ENCODE measurements around the gene WDR46.

DNA sequence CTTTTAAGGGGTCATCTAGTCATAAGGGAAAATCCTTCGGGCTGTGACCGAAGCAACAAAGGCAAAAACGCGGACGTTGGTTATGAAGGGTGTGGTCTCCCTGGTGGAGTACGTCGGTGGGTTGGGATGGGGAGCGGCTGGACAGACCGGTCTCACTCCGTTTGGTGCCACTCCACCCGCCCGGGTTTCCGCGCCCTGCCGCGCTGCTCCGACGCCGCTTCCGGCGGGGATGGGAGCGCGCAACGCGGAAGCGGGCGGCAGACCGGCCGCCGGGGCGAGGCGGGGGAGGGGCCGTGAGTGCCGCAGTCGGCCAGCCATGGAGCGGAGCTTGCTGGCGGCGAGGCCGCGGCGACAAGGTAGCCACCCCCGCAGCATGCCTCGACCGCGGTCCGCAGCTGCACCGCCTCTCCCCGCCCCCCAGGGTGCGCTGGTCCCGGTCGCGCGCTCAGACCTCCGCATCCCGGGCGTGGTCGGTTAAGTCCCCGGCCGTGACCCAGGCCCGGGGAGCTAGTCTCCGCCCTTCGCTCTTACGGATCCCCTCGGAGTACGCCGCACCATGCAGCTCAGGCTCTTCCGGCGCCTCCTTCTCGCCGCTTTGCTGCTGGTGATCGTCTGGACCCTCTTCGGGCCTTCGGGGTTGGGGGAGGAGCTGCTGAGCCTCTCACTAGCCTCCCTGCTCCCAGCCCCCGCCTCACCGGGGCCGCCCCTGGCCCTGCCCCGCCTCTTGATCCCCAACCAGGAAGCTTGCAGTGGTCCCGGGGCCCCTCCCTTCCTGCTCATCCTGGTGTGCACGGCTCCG, 12.0 kb downstream of the WDR46 start, which contains the start of gene B3GALT4:
- TF ChIP-seq CTCF (IDR thresholded peaks at IDR 0.05) = peak; percentile 32 to 79 (median 59)
- TF ChIP-seq POLR2A (IDR thresholded peaks at IDR 0.05) = peak in 1 of 2 donors; percentile 66

Data from heart left ventricle (tissue), 13 donors.